Stimulated activated CD4-positive, alpha-beta T cell treated with anti-CD3 and anti-CD28 coated beads, Interleukin-4, amount 100 ng/mL, for 24 hours (primary cell): ENCODE results near the gene HSPB8.

Source experiments
- DNase-seq: peaks from one replicate; pipeline ENCODE4 v3.0.0-alpha.2; 2020

The HSPB8 gene

GRCh38 chr12:119171691-119172425 is 6.9 kb upstream of the HSPB8 start:
- no peak for DNase-seq

- DNase-seq = no peak
These were observed 3.6 kb upstream of the HSPB8 start for GRCh38 chr12:119175081-119175480.

- no peak for DNase-seq
These were observed 2.3 kb upstream of the HSPB8 start for GRCh38 chr12:119176267-119177055.

- DNase-seq = no peak
These were observed 1.7 kb upstream of the HSPB8 start for GRCh38 chr12:119177056-119177325.

- no peak for DNase-seq
These were observed 879 bp upstream of the HSPB8 start for GRCh38 chr12:119177724-119178380.

- no peak for DNase-seq
These were observed 747 bp downstream of the HSPB8 start for GRCh38 chr12:119179335-119180021.

- no peak for DNase-seq
These were observed 1.8 kb downstream of the HSPB8 start for GRCh38 chr12:119180380-119181040.

GRCh38 chr12:119181202-119181601 is 2.5 kb downstream of the HSPB8 start:
- DNase-seq = no peak

GRCh38 chr12:119181944-119182343 is 3.2 kb downstream of the HSPB8 start:
- DNase-seq = no peak

GRCh38 chr12:119182701-119183493 is 4.2 kb downstream of the HSPB8 start:
- no peak for DNase-seq

- no peak for DNase-seq
These were observed 5.4 kb downstream of the HSPB8 start for GRCh38 chr12:119183942-119184695.

GRCh38 chr12:119195256-119195655 is 16.5 kb downstream of the HSPB8 start:
- no peak for DNase-seq

GRCh38 chr12:119198440-119198839 is 19.7 kb downstream of the HSPB8 start:
- DNase-seq = no peak

- no peak for DNase-seq
These were observed 21.9 kb downstream of the HSPB8 start for GRCh38 chr12:119200601-119201000.

- DNase-seq = no peak
These were observed 23.2 kb downstream of the HSPB8 start for GRCh38 chr12:119201789-119202543.

GRCh38 chr12:119202544-119202943 is 23.8 kb downstream of the HSPB8 start:
- no peak for DNase-seq

GRCh38 chr12:119204131-119204530 is 25.4 kb downstream of the HSPB8 start:
- DNase-seq = no peak

GRCh38 chr12:119204671-119205285 is 26.0 kb downstream of the HSPB8 start:
- no peak for DNase-seq

- no peak for DNase-seq
These were observed 27.8 kb downstream of the HSPB8 start for GRCh38 chr12:119206348-119207062.
